PC-3 (cell line): ENCODE results near the gene SMIM9. TPM values are rescaled to one million over a fixed set of nuclear protein-coding genes. Genes with fewer than 3 reads are reported as not detected.

ENCODE experiments used
- ATAC-seq: fragments of 200-7000 bp; cut with Tn5 transposase; 2 replicates; pipeline ENCODE4 v1.9.1; 2020; ENCODE audit warnings: mild to moderate bottlenecking, moderate library complexity
- BruUV-seq: library from RNA; stranded (reverse); fragments of 400-500 nt; replicated peaks from 2 replicates; lab custom pipeline; 2021; lab: Mats Ljungman, UMichigan
- CTCF ChIA-PET: fragments of 300-600 bp; sonication (Branson Sonifier 250); formaldehyde crosslinking; loops from one replicate; lab custom pipeline; 2022; ENCODE audit warnings: antibody characterized with exemption; lab: Charles Lee
- POLR2A ChIA-PET: fragments of 300-600 bp; sonication (Branson Sonifier 250); formaldehyde crosslinking; loops from one replicate; lab custom pipeline; 2022; ENCODE audit warnings: antibody characterized with exemption; ENCODE audit not compliant: unreplicated experiment; lab: Charles Lee
- DNase-seq: peaks from one replicate; pipeline ENCODE4 v3.0.0-alpha.2; 2015
- H2AFZ ChIP-seq: fragments of 300-600 bp; sonication (generic); 2 replicates; pipeline ENCODE4 v1.6.0; 2016; ENCODE audit warnings: antibody characterized with exemption, low read length
- H3F3A ChIP-seq: fragments of 300-600 bp; sonication (generic); one replicate; pipeline ENCODE4 v1.6.0; 2017; ENCODE audit warnings: antibody characterized with exemption, low read length, control low read depth, mild to moderate bottlenecking; ENCODE audit not compliant: unreplicated experiment
- H3K27ac ChIP-seq: fragments of 300-600 bp; sonication (generic); 2 replicates; pipeline ENCODE4 v1.5.1; 2016; ENCODE audit warnings: mild to moderate bottlenecking, low read length
- H3K27me3 ChIP-seq: fragments of 300-600 bp; sonication (generic); 2 replicates; pipeline ENCODE4 v1.6.1; 2016; ENCODE audit warnings: low read length, mixed read lengths
- H3K36me3 ChIP-seq: fragments of 300-600 bp; sonication (generic); 2 replicates; pipeline ENCODE4 v1.6.1; 2016; ENCODE audit warnings: low read depth, mixed run types, low read length, mixed read lengths
- H3K4me1 ChIP-seq: fragments of 300-600 bp; sonication (generic); 2 replicates; pipeline ENCODE4 v1.5.1; 2016; ENCODE audit warnings: low read length; ENCODE audit not compliant: insufficient read depth
- H3K4me2 ChIP-seq: fragments of 300-600 bp; sonication (generic); 2 replicates; pipeline ENCODE4 v1.6.0; 2016; ENCODE audit warnings: low read length
- H3K4me3 ChIP-seq: fragments of 300-600 bp; sonication (generic); 2 replicates; pipeline ENCODE4 v1.5.1; 2016; ENCODE audit warnings: mild to moderate bottlenecking, low read length, mixed read lengths
- H3K79me2 ChIP-seq: fragments of 300-600 bp; sonication (generic); 2 replicates; pipeline ENCODE4 v1.6.1; 2017; ENCODE audit warnings: low read length, mixed read lengths
- H3K9ac ChIP-seq: fragments of 300-600 bp; sonication (generic); 2 replicates; pipeline ENCODE4 v1.6.0; 2016; ENCODE audit warnings: mild to moderate bottlenecking, low read length
- H3K9me2 ChIP-seq: fragments of 300-600 bp; sonication (generic); replicated peaks from 2 replicates; pipeline ENCODE4 v1.6.1; 2016; ENCODE audit warnings: mixed run types, low read length, mixed read lengths
- H3K9me3 ChIP-seq: fragments of 300-600 bp; sonication (generic); 2 replicates; pipeline ENCODE4 v1.6.1; 2016; ENCODE audit warnings: low read length, mixed read lengths
- H4K20me1 ChIP-seq: fragments of 300-600 bp; sonication (generic); 2 replicates; pipeline ENCODE4 v1.6.1; 2016; ENCODE audit warnings: low read length, mixed read lengths
- CTCF ChIP-seq: fragments of 300-600 bp; sonication (generic); conservative IDR thresholded peaks from 2 replicates; pipeline ENCODE4 v1.5.1; 2017; ENCODE audit warnings: antibody characterized with exemption, low read depth, mild to moderate bottlenecking, low read length
- EZH2 ChIP-seq: fragments of 300-600 bp; sonication (generic); IDR thresholded peaks from one replicate; pipeline ENCODE4 v1.6.1; 2017; ENCODE audit warnings: antibody characterized with exemption, mild to moderate bottlenecking, low read length; ENCODE audit not compliant: unreplicated experiment
- EZH2phosphoT487 ChIP-seq: fragments of 300-600 bp; sonication (generic); IDR thresholded peaks from 2 replicates; pipeline ENCODE4 v1.6.1; 2018; ENCODE audit warnings: mild to moderate bottlenecking, antibody characterized with exemption, low read length, borderline replicate concordance
- intact Hi-C: fragments of 100-400 bp; cut with micrococcal nuclease; formaldehyde crosslinking; loops from 2 replicates; pipeline ENCODE4 v1.9.0; 2023
- total RNA-seq: library from RNA; depleted of rRNA; stranded (reverse); fragments of >200 nt; gene quantifications from 2 replicates; pipeline ENCODE4 v1.2.3, GENCODE V29; 2014

The SMIM9 gene
- total RNA-seq, 1 experiment from 2014 or later: not detected

- CTCF ChIA-PET: interaction anchor here (0.6 kb wide), 1 partner anchor 48 kb away, joined by 6 read pairs; no protein-coding TSS in a partner anchor
- POLR2A ChIA-PET: no interaction called here
- H3K79me2 ChIP-seq: no peaks in the 10 kb centered on the region
- H3K27me3 ChIP-seq: no peaks in the 10 kb centered on the region
- H3K4me2 ChIP-seq: peak overlapping the region; percentile 97
- no peak overlapping the region for H3K27ac ChIP-seq
- H3K4me1 ChIP-seq: peaks cover 40% of the 10 kb centered on the region
- H3K9me3 ChIP-seq: no peaks in the 10 kb centered on the region
- ATAC-seq: no peak
- peak overlapping the region; percentile 92 for H3K4me3 ChIP-seq
- H2AFZ ChIP-seq: peak overlapping the region; percentile 99
- no TSS peak for BruUV-seq
- no peak for DNase-seq
- H3F3A ChIP-seq: peaks cover 9% of the 10 kb centered on the region
- peak overlapping the region; percentile 67 for H3K9ac ChIP-seq
- H4K20me1 ChIP-seq: no peaks in the 10 kb centered on the region
- no peaks in the 10 kb centered on the region for H3K36me3 ChIP-seq
- no peaks in the 10 kb centered on the region for H3K9me2 ChIP-seq
- TF ChIP-seq EZH2 (no peak), CTCF (no peak), EZH2phosphoT487 (no peak)
- intact Hi-C loops: no loop called here
Observed at GRCh38 chrX:154804261-154804956, 30.1 kb downstream of the SMIM9 start.

GRCh38 chrX:154802947-154803346 lies 31.5 kb downstream of the SMIM9 start:
- no peak for ATAC-seq
- no peak for TF ChIP-seq EZH2
- TF ChIP-seq EZH2phosphoT487: no peak
- no peak for TF ChIP-seq CTCF
- Histone ChIP-seq H3K79me2 (no peaks in the 10 kb centered on the region), H3F3A (peaks cover 11% of the 10 kb centered on the region), H3K36me3 (no peaks in the 10 kb centered on the region), H3K27ac (no peak overlapping the region), H3K9me3 (no peaks in the 10 kb centered on the region), H3K4me1 (peaks cover 47% of the 10 kb centered on the region), H3K4me2 (no peak overlapping the region), H3K9me2 (no peaks in the 10 kb centered on the region), H4K20me1 (no peaks in the 10 kb centered on the region), H3K9ac (no peak overlapping the region), H2AFZ (no peak overlapping the region), H3K4me3 (no peak overlapping the region), H3K27me3 (no peaks in the 10 kb centered on the region)
- intact Hi-C loops: no loop called here
- CTCF ChIA-PET: interaction anchor here (0.6 kb wide), 1 partner anchor 54 kb away, joined by 4 read pairs; no protein-coding TSS in a partner anchor
- POLR2A ChIA-PET: no interaction called here
- no peak for DNase-seq
- no TSS peak for BruUV-seq
